Measurements from ENCODE around the gene ESYT3.
"Not testable (repeated sequence)": the region's sequence is repeated elsewhere in the genome, so short reads cannot be mapped to it uniquely, and the experiment has no call there.

The ESYT3 gene

GRCh38 chr3:138507524-138507923, 73.1 kb downstream of the ESYT3 start:
- TF ChIP-seq CTCF (IDR thresholded peaks at IDR 0.05; ENCODE audit: low read depth, low read length) = no peak

GRCh38 chr3:138509586-138509985, 75.2 kb downstream of the ESYT3 start:
- no peak for DNase-seq (ENCODE audit: low read depth, low spot score)

More at GRCh38 chr3:138507524-138507923, 73.1 kb downstream of the ESYT3 start:
- in situ Hi-C loops (cut with HindIII; ENCODE audit: low sequenced_read_pairs) = no loop called here
- no peak for DNase-seq (ENCODE audit: low read depth, low spot score)
- no peak overlapping the region for H3K4me3 ChIP-seq (ENCODE audit: low read depth, low read length)

GRCh38 chr3:138511945-138512344, 77.5 kb downstream of the ESYT3 start:
- TF ChIP-seq CTCF (IDR thresholded peaks at IDR 0.05; ENCODE audit: low read depth, low read length) = no peak
- in situ Hi-C loops (cut with HindIII; ENCODE audit: low sequenced_read_pairs) = no loop called here
- no peak overlapping the region for H3K4me3 ChIP-seq (ENCODE audit: low read depth, low read length)
- DNase-seq (ENCODE audit: low read depth, low spot score) = no peak

More at GRCh38 chr3:138509586-138509985, 75.2 kb downstream of the ESYT3 start:
- no peak overlapping the region for H3K4me3 ChIP-seq (ENCODE audit: low read depth, low read length)
- in situ Hi-C loops (cut with HindIII; ENCODE audit: low sequenced_read_pairs) = no loop called here
- TF ChIP-seq CTCF (IDR thresholded peaks at IDR 0.05; ENCODE audit: low read depth, low read length) = no peak

- no peak for TF ChIP-seq CTCF (IDR thresholded peaks at IDR 0.05; ENCODE audit: low read depth, low read length)
- no peak for DNase-seq (ENCODE audit: low read depth, low spot score)
- in situ Hi-C loops (cut with HindIII; ENCODE audit: low sequenced_read_pairs) = no loop called here
- H3K4me3 ChIP-seq (ENCODE audit: low read depth, low read length) = no peak overlapping the region
Measured at GRCh38 chr3:138513090-138513843, 78.9 kb downstream of the ESYT3 start.

- DNase-seq (ENCODE audit: low read depth, low spot score); H3K4me3 ChIP-seq (ENCODE audit: low read depth, low read length); in situ Hi-C loops (cut with HindIII; ENCODE audit: low sequenced_read_pairs): not testable (repeated sequence)
Measured at GRCh38 chr3:138521445-138521844, 87.0 kb downstream of the ESYT3 start.

Data from astrocyte of the spinal cord (primary cell).